IMR-90 (cell line): ENCODE measurements around the gene F2. TPM values are rescaled to one million over a fixed set of nuclear protein-coding genes. Genes with fewer than 3 reads are reported as not detected.

Experiments used
- ATAC-seq: fragments of 200-7000 bp; cut with Tn5 transposase; 2 replicates; pipeline ENCODE4 v1.9.1; 2020; ENCODE audit warnings: low read depth, mild to moderate bottlenecking, moderate library complexity
- BruUV-seq: library from RNA; stranded (reverse); fragments of 400-500 nt; replicated peaks from 2 replicates; lab custom pipeline; 2021; lab: Mats Ljungman, UMichigan
- CTCF ChIA-PET: fragments of 300-600 bp; formaldehyde crosslinking; extraction: SDS; loops from one replicate; lab custom pipeline; 2021; ENCODE audit warnings: antibody characterized with exemption; lab: Yijun Ruan, JAX
- POLR2A ChIA-PET: fragments of 300-600 bp; sonication (Branson Sonifier 250); formaldehyde crosslinking; loops from one replicate; lab custom pipeline; 2022; ENCODE audit warnings: antibody characterized with exemption; ENCODE audit not compliant: unreplicated experiment; lab: Charles Lee
- DNase-seq: peaks from one replicate; pipeline ENCODE4 v3.0.0; 2013
- H2AFZ ChIP-seq: replicated peaks from 2 replicates; pipeline ENCODE3; 2013; ENCODE audit warnings: low read length, mild to moderate bottlenecking; ENCODE audit not compliant: poor library complexity
- H2AK5ac ChIP-seq: 2 replicates; pipeline ENCODE4 v1.6.1; 2013; ENCODE audit warnings: low read depth, low read length, inconsistent platforms
- H2AK9ac ChIP-seq: replicated peaks from 2 replicates; pipeline ENCODE3; 2013; ENCODE audit warnings: mild to moderate bottlenecking, low read depth, low read length, moderate library complexity; ENCODE audit not compliant: poor library complexity
- H2BK120ac ChIP-seq: 2 replicates; pipeline ENCODE4 v1.6.1; 2013; ENCODE audit warnings: low read depth, low read length, inconsistent platforms
- H2BK15ac ChIP-seq: 3 replicates; pipeline ENCODE4 v1.6.1; 2013; ENCODE audit warnings: low read depth, low read length, inconsistent platforms
- H2BK20ac ChIP-seq: 2 replicates; pipeline ENCODE4 v1.6.1; 2013; ENCODE audit warnings: low read depth, mild to moderate bottlenecking, inconsistent platforms, low read length, moderate library complexity
- H2BK5ac ChIP-seq: 2 replicates; pipeline ENCODE4 v1.6.1; 2013; ENCODE audit warnings: mild to moderate bottlenecking, low read depth, low read length, inconsistent platforms; ENCODE audit not compliant: poor library complexity, severe bottlenecking
- H3K14ac ChIP-seq: replicated peaks from 2 replicates; pipeline ENCODE4 v1.6.1; 2013; ENCODE audit warnings: low read depth, low read length, inconsistent platforms
- H3K18ac ChIP-seq: 2 replicates; pipeline ENCODE4 v1.6.1; 2013; ENCODE audit warnings: low read depth, low read length, control low read depth
- H3K23ac ChIP-seq: 2 replicates; pipeline ENCODE4 v1.6.1; 2013; ENCODE audit warnings: low read depth, low read length, inconsistent platforms
- H3K27ac ChIP-seq: 2 replicates; pipeline ENCODE4 v1.5.1; 2013; ENCODE audit warnings: mild to moderate bottlenecking, control low read depth, low read length; ENCODE audit not compliant: insufficient read depth
- H3K27me3 ChIP-seq: 2 replicates; pipeline ENCODE4 v1.6.1; 2013; ENCODE audit warnings: low read length; ENCODE audit not compliant: control insufficient read depth, insufficient read depth
- H3K36me3 ChIP-seq: 2 replicates; pipeline ENCODE4 v1.6.1; 2013; ENCODE audit warnings: low read length, mixed read lengths; ENCODE audit not compliant: control insufficient read depth, insufficient read depth
- H3K4ac ChIP-seq: 2 replicates; pipeline ENCODE4 v1.6.1; 2013; ENCODE audit warnings: low read depth, low read length, inconsistent platforms
- H3K4me1 ChIP-seq: 2 replicates; pipeline ENCODE4 v1.6.1; 2013; ENCODE audit warnings: low read length, mixed read lengths; ENCODE audit not compliant: control insufficient read depth, insufficient read depth
- H3K4me2 ChIP-seq: 2 replicates; pipeline ENCODE4 v1.6.1; 2013; ENCODE audit warnings: low read depth, mild to moderate bottlenecking, control low read depth, low read length, moderate library complexity
- H3K4me3 ChIP-seq: 2 replicates; pipeline ENCODE4 v1.5.1; 2013; ENCODE audit warnings: low read depth, mild to moderate bottlenecking, control low read depth, low read length, moderate library complexity; ENCODE audit not compliant: insufficient read depth
- H3K56ac ChIP-seq: 2 replicates; pipeline ENCODE4 v1.6.1; 2013; ENCODE audit warnings: low read length, inconsistent platforms; ENCODE audit not compliant: insufficient read depth; ENCODE audit errors: extremely low read depth
- H3K79me1 ChIP-seq, 2 experiments: 2 replicates each; pipeline ENCODE4 v1.6.1; 2013; ENCODE audit warnings: low read length in 2 of 2, inconsistent platforms in 1 of 2, low read depth in 1 of 2
- H3K9ac ChIP-seq: 2 replicates; pipeline ENCODE4 v1.6.1; 2013; ENCODE audit warnings: low read depth, low read length, control low read depth
- H3K9me1 ChIP-seq: 2 replicates; pipeline ENCODE4 v1.6.1; 2013; ENCODE audit warnings: low read length, inconsistent platforms; ENCODE audit not compliant: insufficient read depth
- H3K9me3 ChIP-seq: 2 replicates; pipeline ENCODE4 v1.6.1; 2013; ENCODE audit warnings: low read length; ENCODE audit not compliant: control insufficient read depth, insufficient read depth
- H4K20me1 ChIP-seq: 2 replicates; pipeline ENCODE4 v1.6.1; 2013; ENCODE audit warnings: low read length, inconsistent platforms; ENCODE audit not compliant: insufficient read depth
- H4K5ac ChIP-seq: 2 replicates; pipeline ENCODE4 v1.6.1; 2013; ENCODE audit warnings: mild to moderate bottlenecking, low read depth, low read length, control low read depth
- H4K8ac ChIP-seq, 2 experiments: 2 replicates each; pipeline ENCODE4 v1.6.1; 2013; ENCODE audit warnings: low read depth in 2 of 2, low read length in 2 of 2, control low read depth in 1 of 2, inconsistent platforms in 1 of 2
- H4K91ac ChIP-seq: 2 replicates; pipeline ENCODE4 v1.6.1; 2013; ENCODE audit warnings: low read depth, low read length, inconsistent platforms; ENCODE audit not compliant: insufficient read depth
- BHLHE40 ChIP-seq: fragments of 150-350 bp; IDR thresholded peaks from 2 replicates; pipeline ENCODE4 v1.6.1; 2016; ENCODE audit warnings: mild to moderate bottlenecking, low read depth, low read length
- CEBPB ChIP-seq: IDR thresholded peaks from 2 replicates; pipeline ENCODE4 v1.6.1; 2012; ENCODE audit warnings: low read depth, low read length, improper control_type of control experiment
- CHD1 ChIP-seq: IDR thresholded peaks from 2 replicates; pipeline ENCODE4 v1.6.1; 2012; ENCODE audit warnings: low read depth, low read length, improper control_type of control experiment
- CTCF ChIP-seq: conservative IDR thresholded peaks from 2 replicates; pipeline ENCODE4 v1.5.1; 2012; ENCODE audit warnings: mild to moderate bottlenecking, low read depth, low read length, improper control_type of control experiment
- ELK1 ChIP-seq: fragments of 150-350 bp; IDR thresholded peaks from 2 replicates; pipeline ENCODE4 v1.6.1; 2016; ENCODE audit warnings: low read depth, mild to moderate bottlenecking, low read length, moderate library complexity, borderline replicate concordance
- FOS ChIP-seq: fragments of 150-350 bp; IDR thresholded peaks from 2 replicates; pipeline ENCODE4 v1.6.1; 2016; ENCODE audit warnings: low read depth, low read length
- MAFK ChIP-seq: IDR thresholded peaks from 2 replicates; pipeline ENCODE4 v1.6.1; 2012; ENCODE audit warnings: low read depth, low read length, improper control_type of control experiment
- MAZ ChIP-seq: IDR thresholded peaks from 2 replicates; pipeline ENCODE4 v1.6.1; 2012; ENCODE audit warnings: low read depth, mild to moderate bottlenecking, low read length, improper control_type of control experiment, moderate library complexity, borderline replicate concordance
- MXI1 ChIP-seq: IDR thresholded peaks from 2 replicates; pipeline ENCODE4 v1.6.1; 2012; ENCODE audit warnings: low read depth, mild to moderate bottlenecking, low read length, moderate library complexity, borderline replicate concordance
- NFE2L2 ChIP-seq: fragments of 150-350 bp; IDR thresholded peaks from 2 replicates; pipeline ENCODE4 v1.6.1; 2016; ENCODE audit warnings: low read depth, mild to moderate bottlenecking, low read length
- POLR2A ChIP-seq: IDR thresholded peaks from 2 replicates; pipeline ENCODE4 v1.6.1; 2012; ENCODE audit warnings: mild to moderate bottlenecking, low read depth, low read length
- RAD21 ChIP-seq: IDR thresholded peaks from 2 replicates; pipeline ENCODE4 v1.6.1; 2012; ENCODE audit warnings: low read length, improper control_type of control experiment
- RCOR1 ChIP-seq: IDR thresholded peaks from 2 replicates; pipeline ENCODE4 v1.6.1; 2012; ENCODE audit warnings: mild to moderate bottlenecking, low read length, improper control_type of control experiment; ENCODE audit not compliant: insufficient replicate concordance
- RFX5 ChIP-seq: IDR thresholded peaks from 2 replicates; pipeline ENCODE4 v1.8.0; 2012; ENCODE audit warnings: low read depth, mild to moderate bottlenecking, low read length, moderate library complexity
- SMC3 ChIP-seq: fragments of 150-350 bp; IDR thresholded peaks from 2 replicates; pipeline ENCODE4 v1.6.1; 2016; ENCODE audit warnings: low read depth, mild to moderate bottlenecking, antibody characterized with exemption, low read length, moderate library complexity
- USF2 ChIP-seq: fragments of 150-350 bp; IDR thresholded peaks from 2 replicates; pipeline ENCODE4 v1.6.1; 2017; ENCODE audit warnings: mild to moderate bottlenecking, antibody characterized with exemption, low read length, low read depth
- WGBS, 2 experiments: methylation state at CpG; one replicate each; pipeline versions ENCODE4 v1.1.5 to v1.1.7; 2013; ENCODE audit warnings: missing lambda C conversion rate in 2 of 2; ENCODE audit not compliant: insufficient read length in 1 of 2; ENCODE audit errors: extremely low coverage in 2 of 2; 5-methylcytosine and 5-hydroxymethylcytosine counted together
- dilution Hi-C: fragments of 300-500 bp; cut with HindIII; formaldehyde crosslinking; loops from one replicate; pipeline ENCODE4 v1.14.3; 2018; ENCODE audit warnings: low sequenced_read_pairs; ENCODE audit not compliant: unreplicated experiment
- in situ Hi-C: fragments of 300-500 bp; cut with MboI; formaldehyde crosslinking; loops from 3 replicates; pipeline ENCODE4 v1.14.3; 2019; ENCODE audit warnings: low sequenced_read_pairs, inconsistent platforms, mixed read lengths
- intact Hi-C: fragments of 100-400 bp; cut with micrococcal nuclease; formaldehyde crosslinking; loops from 2 replicates; pipeline ENCODE4 v1.10.0; 2022
- polyA plus RNA-seq, 3 experiments: library from polyadenylated mRNA; depleted of rRNA; stranded (reverse); fragments of >200 nt; gene quantifications; 2 replicates each; pipeline ENCODE4 v1.2.3, GENCODE V29; 2012; ENCODE audit warnings: low replicate concordance in 1 of 3
- total RNA-seq: library from RNA; depleted of rRNA; stranded (reverse); fragments of >200 nt; gene quantifications from 2 replicates; pipeline ENCODE4 v1.2.3, GENCODE V29; 2012

The F2 gene
- total and polyA plus RNA-seq, 2 of the 4 experiments (the other 2 are of a cell fraction) = not detected

GRCh38 chr11:46743693-46744339 lies 24.8 kb downstream of the F2 start:
- H2AK9ac ChIP-seq = peak overlapping the region; percentile 66
- no peak overlapping the region for H4K5ac ChIP-seq
- H3K9me1 ChIP-seq = peaks cover 4% of the 10 kb centered on the region; the same call in 1 of the 2 replicates
- H3K14ac ChIP-seq = no peak overlapping the region
- no peak overlapping the region for H3K4me3 ChIP-seq
- H3K36me3 ChIP-seq = peaks cover 52% of the 10 kb centered on the region
- no peak overlapping the region for H4K8ac ChIP-seq
- WGBS, 2 experiments = 100% methylated on average over 3 of the region's 10 CpGs; no CpG with 5 or more reads in 1 of the 2 experiments
- CTCF ChIA-PET = no interaction called here
- no peak overlapping the region for H2BK120ac ChIP-seq
- no peaks in the 10 kb centered on the region for H3K9me3 ChIP-seq
- no peak overlapping the region for H3K4ac ChIP-seq
- no peaks in the 10 kb centered on the region for H3K27me3 ChIP-seq
- no peak for TF ChIP-seq USF2
- TF ChIP-seq RCOR1 = no peak
- no peak for TF ChIP-seq BHLHE40
- no peak for TF ChIP-seq CHD1
- no peak for TF ChIP-seq RAD21
- TF ChIP-seq MAFK = no peak
- TF ChIP-seq NFE2L2 = no peak
- TF ChIP-seq SMC3 = no peak
- no peak for TF ChIP-seq ELK1
- no peak for TF ChIP-seq CTCF
- no peak for TF ChIP-seq MXI1
- TF ChIP-seq MAZ = no peak
- no peak for TF ChIP-seq CEBPB
- no peak for TF ChIP-seq FOS
- TF ChIP-seq POLR2A = no peak
- TF ChIP-seq RFX5 = no peak
- no peak overlapping the region for H3K23ac ChIP-seq
- H4K91ac ChIP-seq = no peak overlapping the region
- H3K56ac ChIP-seq = no peak overlapping the region
- BruUV-seq = TSS peak; percentile 95
- no peak overlapping the region for H2BK5ac ChIP-seq
- peak; percentile 81 for ATAC-seq
- no peak overlapping the region for H3K27ac ChIP-seq
- in situ Hi-C loops = no loop called here
- POLR2A ChIA-PET = interaction anchor here (0.6 kb wide), 1 partner anchor 46 kb away, joined by 11 read pairs; no protein-coding TSS in a partner anchor
- H3K79me1 ChIP-seq = peaks cover 0 to 3% of the 10 kb centered on the region in 2 experiments; a peak in 2 of 4 replicates
- peak; percentile 39 for DNase-seq
- peaks cover 4% of the 10 kb centered on the region for H3K4me1 ChIP-seq
- no peak overlapping the region for H2BK20ac ChIP-seq
- no peak overlapping the region for H3K9ac ChIP-seq
- no peak overlapping the region for H2AK5ac ChIP-seq
- dilution Hi-C loops = no loop called here
- intact Hi-C loops = no loop called here
- no peak overlapping the region for H3K4me2 ChIP-seq
- H2BK15ac ChIP-seq = no peak overlapping the region
- no peak overlapping the region for H2AFZ ChIP-seq
- no peak overlapping the region for H3K18ac ChIP-seq
- peaks cover 3% of the 10 kb centered on the region; the same call in 1 of the 2 replicates for H4K20me1 ChIP-seq
